Skeletal muscle satellite cell (primary cell): ENCODE data around the gene SEMA3E.

Experiments used
- H3K27me3 ChIP-seq: 2 replicates; pipeline ENCODE4 v1.7.0; 2013; ENCODE audit warnings: low read length; ENCODE audit not compliant: control insufficient read depth, insufficient read depth
- H3K36me3 ChIP-seq: 2 replicates; pipeline ENCODE4 v1.7.0; 2013; ENCODE audit warnings: mild to moderate bottlenecking, control low read depth, low read length; ENCODE audit not compliant: insufficient read depth
- H3K4me1 ChIP-seq: 2 replicates; pipeline ENCODE4 v1.7.0; 2013; ENCODE audit warnings: low read length; ENCODE audit not compliant: control insufficient read depth, insufficient read depth
- H3K4me2 ChIP-seq: 2 replicates; pipeline ENCODE4 v1.7.0; 2013; ENCODE audit warnings: mild to moderate bottlenecking, low read length
- H3K4me3 ChIP-seq: 2 replicates; pipeline ENCODE4 v1.7.0; 2013; ENCODE audit warnings: low read length
- H3K9ac ChIP-seq: 2 replicates; pipeline ENCODE4 v1.7.0; 2013; ENCODE audit warnings: mild to moderate bottlenecking, low read depth, low read length, moderate library complexity
- H3K9me3 ChIP-seq: replicated peaks from 2 replicates; pipeline ENCODE4 v1.7.0; 2013; ENCODE audit warnings: mild to moderate bottlenecking, control low read depth, low read length

SEMA3E gene

DNA sequence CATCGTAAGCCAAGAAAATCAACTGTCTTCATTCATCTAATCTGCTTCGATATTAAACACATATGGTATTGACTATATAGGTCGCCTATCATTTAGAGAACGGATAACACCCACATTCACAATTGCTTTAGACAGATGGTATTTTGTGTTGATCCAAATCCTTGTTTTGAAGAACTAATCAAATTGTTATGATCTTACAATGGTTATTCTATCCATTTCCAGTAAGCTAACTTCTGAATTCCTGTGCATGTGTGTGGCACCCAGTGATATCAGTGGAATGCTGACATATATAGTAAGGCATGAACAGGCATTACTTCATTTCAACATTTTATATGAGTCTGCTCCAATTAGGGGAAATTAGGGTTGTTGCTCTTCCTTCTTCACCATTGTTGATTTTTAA lies 98.8 kb downstream of the SEMA3E start:
- Histone ChIP-seq H3K27me3 (no peaks in the 10 kb centered on the region), H3K36me3 (no peaks in the 10 kb centered on the region), H3K9ac (no peak overlapping the region), H3K4me3 (no peak overlapping the region), H3K4me2 (no peak overlapping the region), H3K9me3 (no peaks in the 10 kb centered on the region), H3K4me1 (no peaks in the 10 kb centered on the region)

DNA sequence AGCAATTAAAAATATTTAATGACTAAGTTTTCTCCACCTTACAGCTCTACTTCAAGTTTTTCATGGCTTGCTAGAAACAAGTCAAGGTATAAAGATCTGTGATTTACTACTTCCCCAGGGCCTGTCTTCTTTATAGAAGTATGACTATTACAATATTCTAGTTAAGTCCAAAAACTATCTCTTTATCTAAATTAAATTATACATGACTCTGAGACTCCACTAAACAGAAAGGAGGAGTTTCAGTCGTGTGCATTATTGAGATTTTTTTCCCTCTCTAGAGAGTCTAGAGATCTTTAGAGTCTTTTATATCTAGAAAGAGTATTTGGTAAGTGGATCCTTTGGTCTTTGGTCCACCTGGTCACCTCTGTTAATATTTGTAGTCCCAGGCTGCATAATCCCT lies 100.7 kb downstream of the SEMA3E start:
- Histone ChIP-seq H3K9me3 (no peaks in the 10 kb centered on the region), H3K9ac (no peak overlapping the region), H3K27me3 (no peaks in the 10 kb centered on the region), H3K4me1 (no peaks in the 10 kb centered on the region), H3K4me2 (no peak overlapping the region), H3K36me3 (no peaks in the 10 kb centered on the region), H3K4me3 (no peak overlapping the region)

DNA sequence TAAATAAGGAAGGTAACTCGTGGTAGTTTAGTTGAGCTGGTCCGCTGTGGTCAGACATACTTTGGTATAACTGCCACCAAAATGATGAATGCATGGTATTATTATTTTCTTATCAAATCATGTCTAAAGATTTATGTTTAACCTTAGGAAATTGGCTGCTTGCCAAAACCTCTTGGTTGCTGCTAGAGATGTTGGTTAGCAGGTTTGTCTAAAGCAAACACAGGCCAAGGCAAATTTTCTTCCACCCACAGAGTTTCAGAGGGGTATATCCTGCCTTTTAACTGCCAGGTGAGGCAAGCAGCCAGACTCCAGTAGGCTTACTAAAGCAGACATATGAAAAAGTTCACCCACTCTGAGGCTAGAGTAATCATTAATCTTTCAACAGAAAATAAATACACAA lies 101.4 kb downstream of the SEMA3E start:
- H3K36me3 ChIP-seq: no peaks in the 10 kb centered on the region
- H3K4me1 ChIP-seq: no peaks in the 10 kb centered on the region
- no peaks in the 10 kb centered on the region for H3K9me3 ChIP-seq
- no peak overlapping the region for H3K4me3 ChIP-seq
- no peaks in the 10 kb centered on the region for H3K27me3 ChIP-seq
- no peak overlapping the region for H3K9ac ChIP-seq
- no peak overlapping the region for H3K4me2 ChIP-seq

DNA sequence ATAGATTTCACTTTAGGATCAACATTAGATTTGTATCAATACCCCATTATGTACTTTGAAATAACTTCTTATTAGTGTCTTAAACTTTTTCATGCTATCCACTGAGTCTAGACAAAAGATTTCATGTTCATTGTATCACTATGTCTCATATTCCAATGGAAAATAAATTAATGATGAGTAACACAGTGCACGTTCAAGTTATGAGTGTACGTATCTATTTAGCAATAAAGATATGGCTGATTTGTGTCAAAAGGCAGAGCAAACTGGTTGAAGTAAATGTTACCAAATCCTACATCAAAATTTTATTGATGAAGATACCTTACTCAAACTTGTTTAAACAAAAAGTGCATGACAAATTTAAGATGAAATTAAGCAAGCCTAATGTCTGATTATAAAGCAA lies 102.4 kb downstream of the SEMA3E start:
- no peak overlapping the region for H3K4me2 ChIP-seq
- H3K4me3 ChIP-seq: no peak overlapping the region
- no peaks in the 10 kb centered on the region for H3K9me3 ChIP-seq
- H3K4me1 ChIP-seq: no peaks in the 10 kb centered on the region
- no peaks in the 10 kb centered on the region for H3K36me3 ChIP-seq
- no peaks in the 10 kb centered on the region for H3K27me3 ChIP-seq
- H3K9ac ChIP-seq: no peak overlapping the region

DNA sequence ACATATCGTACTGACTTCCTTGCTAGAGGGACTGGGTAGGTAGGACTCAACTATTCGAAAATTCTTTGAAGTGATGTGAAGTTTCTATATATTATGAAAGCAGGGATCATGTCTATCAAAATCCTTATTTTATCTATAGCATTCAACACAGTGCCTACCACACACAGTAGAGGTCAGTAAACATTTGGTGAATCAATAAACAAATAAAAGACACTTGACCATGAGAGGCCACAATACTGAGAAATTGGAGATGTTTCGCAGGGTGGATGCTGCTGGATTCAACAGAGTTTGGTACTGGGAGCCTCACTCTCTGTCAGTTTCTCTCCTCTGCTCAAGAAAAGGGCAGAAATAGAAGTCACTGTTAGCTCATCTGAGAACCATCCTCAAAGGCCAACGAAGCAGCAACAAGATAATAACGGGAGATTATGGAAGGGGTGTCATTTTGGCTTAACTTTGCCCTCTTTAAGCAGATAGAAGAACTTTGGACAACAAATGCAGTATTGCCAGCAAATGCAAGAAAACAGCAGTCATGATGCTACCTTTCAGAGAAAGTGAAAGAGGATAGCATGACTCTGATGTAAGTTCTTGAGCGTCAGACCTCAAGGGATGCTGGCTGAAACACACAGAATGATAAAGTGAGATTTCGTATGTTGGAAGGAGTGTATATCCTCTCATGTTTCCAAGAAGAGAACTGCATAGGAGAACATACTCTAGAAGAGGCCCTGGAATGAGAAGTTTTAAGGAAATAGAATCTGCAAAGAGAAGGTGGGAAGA lies 107.6 kb downstream of the SEMA3E start:
- Histone ChIP-seq H3K27me3 (no peaks in the 10 kb centered on the region), H3K4me3 (no peak overlapping the region), H3K9ac (no peak overlapping the region), H3K9me3 (no peaks in the 10 kb centered on the region), H3K4me1 (no peaks in the 10 kb centered on the region), H3K4me2 (no peak overlapping the region), H3K36me3 (no peaks in the 10 kb centered on the region)

DNA sequence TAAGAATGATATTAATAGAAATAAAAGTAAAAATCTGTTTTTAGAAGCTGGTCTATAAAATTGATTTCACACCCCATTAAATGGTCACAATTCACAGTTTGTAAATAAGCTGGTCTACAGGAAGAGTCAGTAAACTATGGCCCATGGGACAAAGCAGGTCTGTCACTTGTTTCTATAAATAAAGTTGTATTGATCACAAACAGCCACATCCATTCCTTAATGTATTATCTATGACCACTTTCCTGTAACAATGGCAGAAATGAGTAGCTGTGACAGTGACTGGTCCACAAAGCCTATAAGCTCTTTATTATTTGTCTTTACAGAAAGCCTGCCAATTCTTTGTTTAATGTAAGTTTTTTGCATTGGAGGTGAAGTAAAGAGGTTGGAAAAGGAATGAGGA lies 114.5 kb downstream of the SEMA3E start:
- H3K9ac ChIP-seq: no peak overlapping the region
- H3K4me2 ChIP-seq: no peak overlapping the region
- H3K9me3 ChIP-seq: no peaks in the 10 kb centered on the region
- no peaks in the 10 kb centered on the region for H3K4me1 ChIP-seq
- no peaks in the 10 kb centered on the region for H3K36me3 ChIP-seq
- H3K4me3 ChIP-seq: no peak overlapping the region
- peaks cover 5% of the 10 kb centered on the region for H3K27me3 ChIP-seq

DNA sequence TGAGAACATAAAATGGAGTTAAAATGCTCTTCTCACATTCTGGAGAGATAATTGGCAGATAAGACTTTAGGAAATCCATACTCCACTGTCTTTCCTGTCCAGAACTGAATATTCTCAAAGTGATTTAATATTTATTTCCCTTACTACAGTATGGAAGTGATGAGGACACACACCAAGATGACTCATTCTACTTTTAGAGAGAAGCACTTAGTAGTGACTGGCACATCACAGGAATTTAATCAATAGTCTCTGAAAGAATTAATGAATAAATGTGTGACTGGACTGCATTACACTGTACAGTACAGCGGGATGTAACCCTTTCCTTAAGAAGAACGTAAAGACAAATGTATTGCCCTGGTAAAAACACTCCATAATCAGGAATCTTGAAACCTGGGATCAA lies 116.7 kb downstream of the SEMA3E start:
- no peak overlapping the region for H3K4me2 ChIP-seq

DNA sequence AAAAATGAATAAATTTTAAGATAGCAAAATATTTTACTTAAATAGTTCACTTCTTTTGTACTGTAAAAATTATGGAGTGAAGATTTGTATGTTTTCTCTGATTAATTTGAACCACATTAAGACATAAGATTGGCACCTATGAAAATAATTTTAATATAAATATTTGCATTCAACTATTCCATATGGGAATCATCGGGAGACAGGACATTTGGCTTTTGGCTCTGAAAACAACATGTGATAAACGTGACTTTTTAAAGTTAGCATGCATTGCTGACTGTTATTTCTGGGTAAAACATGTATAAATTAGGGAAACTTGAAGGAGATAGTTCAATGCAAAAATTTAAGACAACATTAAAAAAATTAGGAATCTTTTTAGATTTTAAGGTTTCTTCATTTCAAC lies 117.2 kb downstream of the SEMA3E start:
- H3K36me3 ChIP-seq: no peaks in the 10 kb centered on the region

More for the DNA sequence above, 116.7 kb downstream of the SEMA3E start:
- Histone ChIP-seq H3K36me3 (no peaks in the 10 kb centered on the region), H3K9ac (no peak overlapping the region), H3K4me3 (no peak overlapping the region), H3K27me3 (peaks cover 5% of the 10 kb centered on the region), H3K9me3 (no peaks in the 10 kb centered on the region), H3K4me1 (no peaks in the 10 kb centered on the region)

DNA sequence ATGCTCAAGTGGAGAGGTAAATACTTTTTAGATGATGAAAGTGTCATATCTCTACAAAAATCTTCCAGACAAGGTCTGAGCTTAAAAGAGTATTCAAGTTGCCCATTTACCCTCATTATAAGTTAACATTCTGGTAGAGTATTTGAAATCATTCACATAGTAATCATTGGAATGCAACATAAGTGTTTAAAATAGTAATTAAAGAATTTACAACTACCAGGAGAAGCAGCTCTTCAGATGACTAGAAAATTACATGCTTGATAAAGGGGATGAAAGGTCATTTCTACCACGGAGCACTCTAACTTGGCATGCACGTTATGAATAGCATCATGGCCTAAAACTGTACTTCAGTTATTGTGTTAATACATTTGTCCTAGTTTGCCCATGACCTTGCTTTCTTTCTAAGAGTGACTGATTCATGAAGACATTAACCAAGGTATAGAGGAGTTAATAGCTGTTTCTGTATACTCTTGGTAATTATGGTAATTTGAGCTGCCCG lies 120.0 kb downstream of the SEMA3E start:
- no peaks in the 10 kb centered on the region for H3K36me3 ChIP-seq
- H3K4me1 ChIP-seq: peaks cover 10% of the 10 kb centered on the region
- H3K4me3 ChIP-seq: no peak overlapping the region
- no peak overlapping the region for H3K9ac ChIP-seq
- H3K4me2 ChIP-seq: no peak overlapping the region
- no peaks in the 10 kb centered on the region for H3K27me3 ChIP-seq
- no peaks in the 10 kb centered on the region for H3K9me3 ChIP-seq

More for the DNA sequence above, 117.2 kb downstream of the SEMA3E start:
- H3K27me3 ChIP-seq: peaks cover 5% of the 10 kb centered on the region
- no peak overlapping the region for H3K4me3 ChIP-seq
- no peak overlapping the region for H3K9ac ChIP-seq
- no peaks in the 10 kb centered on the region for H3K4me1 ChIP-seq
- H3K9me3 ChIP-seq: no peaks in the 10 kb centered on the region
- no peak overlapping the region for H3K4me2 ChIP-seq

DNA sequence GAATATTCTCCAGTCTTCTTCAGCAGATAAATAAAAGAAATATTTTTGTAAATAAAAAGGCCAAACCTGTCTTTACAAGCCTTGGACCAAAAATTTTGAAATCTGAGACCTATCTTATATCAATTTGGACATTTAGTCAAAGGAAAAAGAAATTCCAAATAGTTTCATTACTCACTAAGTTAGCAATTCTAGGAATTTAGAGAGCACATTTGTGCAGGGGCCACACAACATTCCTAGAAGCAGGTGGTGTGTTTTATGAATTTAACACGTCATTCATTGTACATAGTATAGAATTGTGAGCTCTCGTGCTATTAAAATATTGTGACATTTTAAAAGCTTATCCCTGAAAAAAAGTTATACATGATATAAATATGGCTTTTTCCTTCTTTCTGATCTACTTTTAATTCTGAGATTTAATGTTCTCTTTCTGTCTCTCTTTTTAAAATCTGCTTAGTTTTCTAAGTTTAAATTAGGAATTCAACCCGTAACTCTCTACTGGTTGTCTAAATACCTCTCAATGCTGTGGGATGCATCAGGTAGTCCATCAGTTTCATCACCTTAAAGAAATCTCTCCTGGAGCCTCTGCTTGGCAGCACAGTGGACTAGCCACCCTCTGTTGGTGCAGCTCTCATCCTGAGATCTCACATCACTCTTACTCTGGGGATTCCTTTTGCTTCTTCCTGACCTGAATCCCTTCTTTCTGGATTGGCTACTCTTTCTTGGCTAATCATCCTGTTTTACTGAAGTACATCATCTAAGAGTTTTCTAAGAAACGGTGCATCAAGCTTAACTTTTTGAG lies 124.5 kb downstream of the SEMA3E start:
- H3K9ac ChIP-seq: peak overlapping the region; percentile 21
- no peak overlapping the region for H3K4me3 ChIP-seq
- H3K36me3 ChIP-seq: no peaks in the 10 kb centered on the region
- no peak overlapping the region for H3K4me2 ChIP-seq
- no peaks in the 10 kb centered on the region for H3K27me3 ChIP-seq
- peaks cover 11% of the 10 kb centered on the region for H3K4me1 ChIP-seq
- no peaks in the 10 kb centered on the region for H3K9me3 ChIP-seq

DNA sequence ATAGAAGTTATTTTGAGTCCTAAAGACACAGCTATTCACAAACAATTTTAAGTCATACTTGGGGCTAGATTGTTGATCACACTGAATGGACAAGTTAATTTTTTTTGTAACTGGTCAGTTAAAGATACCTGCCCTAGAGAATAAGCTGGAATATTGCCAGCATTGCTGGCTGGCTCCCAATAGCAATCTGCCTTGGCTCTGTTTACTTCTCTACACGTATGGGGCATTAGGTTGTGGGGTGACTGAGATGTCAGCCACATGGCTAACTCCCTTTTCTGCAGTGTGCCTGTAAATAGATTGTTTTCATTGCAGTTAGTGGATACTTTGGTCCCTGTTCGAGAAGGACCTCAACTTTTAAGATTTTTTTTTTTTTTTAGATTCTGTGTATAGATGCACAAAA lies 128.2 kb downstream of the SEMA3E start:
- Histone ChIP-seq H3K4me3 (no peak overlapping the region), H3K9ac (no peak overlapping the region), H3K27me3 (no peaks in the 10 kb centered on the region)

More for the DNA sequence above, 128.2 kb downstream of the SEMA3E start:
- Histone ChIP-seq H3K4me1 (peaks cover 11% of the 10 kb centered on the region), H3K4me2 (no peak overlapping the region), H3K9me3 (no peaks in the 10 kb centered on the region), H3K36me3 (no peaks in the 10 kb centered on the region)
